Inflammatory macrophage treated with lipopolysaccharide for 4 hours (primary cell): ENCODE measurements around the gene PDE6B.
A peak's percentile ranks its signal among the peaks of the same experiment; 100 is the strongest.
"Not testable (repeated sequence)": the region's sequence is repeated elsewhere in the genome, so short reads cannot be mapped to it uniquely, and the experiment has no call there.

Source experiments
- DNase-seq: peaks from one replicate; pipeline ENCODE4 v3.0.0-alpha.2; 2020

Gene PDE6B

DNA sequence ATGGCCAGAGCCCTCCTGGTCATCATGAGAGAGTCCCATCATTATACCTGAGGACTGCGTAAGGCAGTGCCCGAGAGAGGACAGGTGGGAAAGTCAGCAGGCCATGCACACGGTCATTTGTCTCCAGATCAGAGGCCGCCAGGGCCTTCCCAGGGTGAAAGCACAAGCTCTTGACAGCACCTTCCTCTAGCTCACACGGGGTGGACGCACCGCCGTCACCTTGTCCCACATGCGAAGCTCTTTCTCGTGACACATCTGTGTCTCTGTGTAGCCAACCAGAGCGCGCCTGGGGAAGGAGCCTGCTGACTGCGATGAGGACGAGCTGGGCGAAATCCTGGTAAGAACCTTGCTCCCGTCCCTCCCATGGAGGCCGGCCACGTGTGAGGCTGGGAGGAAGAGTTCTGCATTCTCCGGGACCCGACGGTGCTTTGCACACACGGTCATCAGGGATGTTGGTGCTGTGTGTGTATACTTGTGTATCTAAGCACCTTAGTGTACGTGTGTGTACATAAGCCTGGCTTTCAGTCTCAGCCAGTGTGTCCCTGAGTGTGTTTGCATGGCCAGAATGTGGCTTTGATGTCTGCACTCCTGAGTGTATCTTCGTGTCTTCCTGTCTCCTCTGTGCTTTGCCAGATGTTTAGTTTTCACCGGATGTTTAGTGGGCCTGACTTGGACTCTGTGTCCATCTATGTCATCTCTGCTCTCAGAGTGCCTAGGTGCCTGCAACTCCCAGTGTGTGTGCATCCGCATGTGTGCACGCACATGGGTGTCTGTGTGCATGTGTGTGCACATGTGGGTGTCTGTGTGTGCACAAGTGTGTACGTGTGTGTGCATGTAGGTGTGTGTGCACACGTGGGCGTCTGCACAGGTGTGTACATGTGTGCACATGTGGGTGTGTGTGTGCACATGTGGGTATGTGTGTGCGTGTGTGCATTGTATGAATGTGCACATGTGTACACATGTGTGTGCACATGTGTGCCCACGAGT, 33.6 kb downstream of the PDE6B start:
- no peak for DNase-seq

DNA sequence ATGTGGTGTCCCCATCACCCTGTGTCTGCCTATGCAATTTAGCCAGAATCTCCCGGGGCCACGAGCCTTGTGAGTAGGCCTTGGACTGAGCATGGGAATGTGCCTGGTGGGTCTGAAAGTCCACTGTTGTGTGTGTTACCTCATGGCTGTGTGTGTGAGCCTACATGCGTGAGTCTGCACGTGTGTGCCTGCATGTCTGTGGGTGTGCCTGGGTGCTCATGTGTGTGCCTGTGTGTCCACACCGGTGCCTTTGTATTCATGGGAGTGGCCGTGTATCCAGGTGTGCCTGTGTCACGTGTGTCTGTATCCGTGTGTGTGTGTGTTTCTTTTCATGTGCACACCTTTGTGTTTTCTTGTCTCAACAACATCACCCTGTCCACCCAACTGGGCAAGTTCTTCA, 34.5 kb downstream of the PDE6B start:
- DNase-seq = no peak

DNA sequence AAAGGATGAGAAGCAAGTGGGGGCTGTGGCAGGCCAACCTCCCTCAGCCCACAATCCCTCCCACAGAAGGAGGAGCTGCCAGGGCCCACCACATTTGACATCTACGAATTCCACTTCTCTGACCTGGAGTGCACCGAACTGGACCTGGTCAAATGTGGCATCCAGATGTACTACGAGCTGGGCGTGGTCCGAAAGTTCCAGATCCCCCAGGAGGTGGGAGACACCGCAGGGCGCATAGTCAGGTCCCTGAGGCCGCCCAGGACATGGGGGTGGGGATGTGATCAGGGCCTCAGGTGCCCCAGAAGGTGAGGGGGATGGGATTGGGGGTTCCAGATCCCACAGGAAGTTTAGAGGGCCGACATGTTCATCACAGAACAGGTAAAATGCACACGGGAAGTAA, 35.0 kb downstream of the PDE6B start:
- DNase-seq = no peak

DNA sequence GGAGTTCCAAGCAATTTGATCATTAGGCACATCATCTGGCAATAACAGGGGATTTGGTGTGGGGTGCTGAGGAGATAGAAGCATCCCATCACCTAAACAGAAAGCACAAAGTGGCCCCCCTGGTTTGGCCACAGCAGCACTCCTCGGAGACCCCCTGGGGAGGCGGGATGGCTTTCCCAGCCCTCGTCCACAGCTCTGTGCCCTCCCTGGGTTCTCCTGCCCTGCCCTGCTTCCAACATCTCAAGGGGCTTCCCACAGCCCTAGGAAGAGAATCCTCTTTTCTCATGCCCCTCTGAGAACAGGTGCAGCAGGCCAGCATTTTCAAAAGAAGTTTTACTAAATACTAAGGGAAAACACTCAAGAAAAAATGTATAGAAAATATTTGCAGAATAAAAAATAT, 35.9 kb downstream of the PDE6B start:
- no peak for DNase-seq

DNA sequence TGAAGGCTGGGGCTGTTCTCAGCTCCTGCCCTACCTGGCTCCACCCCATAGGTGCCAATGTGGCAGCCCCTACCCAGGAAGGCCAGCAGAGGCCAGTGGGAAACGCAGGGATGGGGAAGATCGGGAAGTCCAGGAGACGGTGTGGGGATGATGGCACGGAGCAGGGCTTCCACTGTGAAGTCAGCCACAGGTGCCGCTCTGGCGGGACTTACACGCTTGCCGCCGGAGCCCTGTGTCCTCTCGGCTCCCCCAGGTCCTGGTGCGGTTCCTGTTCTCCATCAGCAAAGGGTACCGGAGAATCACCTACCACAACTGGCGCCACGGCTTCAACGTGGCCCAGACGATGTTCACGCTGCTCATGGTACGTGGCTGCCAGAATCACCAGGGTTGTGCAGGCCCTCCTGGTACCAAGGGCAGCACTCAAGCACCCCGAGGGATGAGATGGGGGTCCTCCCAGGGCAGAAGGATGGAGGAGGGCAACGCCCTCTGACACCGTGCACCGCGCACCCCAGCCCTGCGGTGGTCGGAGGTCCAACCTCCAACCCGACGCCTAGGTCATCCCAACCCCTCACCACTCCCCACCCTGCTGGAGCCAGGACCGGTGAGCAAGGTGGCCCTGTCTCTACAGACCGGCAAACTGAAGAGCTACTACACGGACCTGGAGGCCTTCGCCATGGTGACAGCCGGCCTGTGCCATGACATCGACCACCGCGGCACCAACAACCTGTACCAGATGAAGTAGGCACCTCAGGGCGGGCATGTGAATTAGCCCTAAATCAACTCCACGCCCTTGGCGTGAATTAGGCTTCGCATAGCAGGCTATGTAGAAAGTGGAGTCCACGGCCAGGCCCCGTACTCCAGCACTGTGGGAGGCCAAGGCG, 36.7 kb downstream of the PDE6B start:
- no peak for DNase-seq

DNA sequence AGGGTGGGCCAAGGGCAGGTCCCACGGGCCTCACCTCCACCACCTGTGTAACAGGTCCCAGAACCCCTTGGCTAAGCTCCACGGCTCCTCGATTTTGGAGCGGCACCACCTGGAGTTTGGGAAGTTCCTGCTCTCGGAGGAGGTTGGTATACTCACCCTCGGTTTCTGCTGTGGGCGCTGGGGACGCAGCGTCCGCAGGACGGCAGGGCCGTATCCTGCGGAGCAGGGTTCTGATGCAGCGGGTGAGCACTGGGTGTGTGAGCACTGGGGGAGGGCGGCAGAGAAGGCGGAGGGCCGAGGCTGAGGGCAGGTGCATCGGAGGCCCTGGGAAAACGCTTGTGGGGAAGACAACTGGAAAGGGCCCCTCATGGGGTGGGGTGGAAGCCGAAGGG, 37.7 kb downstream of the PDE6B start:
- no peak for DNase-seq

DNA sequence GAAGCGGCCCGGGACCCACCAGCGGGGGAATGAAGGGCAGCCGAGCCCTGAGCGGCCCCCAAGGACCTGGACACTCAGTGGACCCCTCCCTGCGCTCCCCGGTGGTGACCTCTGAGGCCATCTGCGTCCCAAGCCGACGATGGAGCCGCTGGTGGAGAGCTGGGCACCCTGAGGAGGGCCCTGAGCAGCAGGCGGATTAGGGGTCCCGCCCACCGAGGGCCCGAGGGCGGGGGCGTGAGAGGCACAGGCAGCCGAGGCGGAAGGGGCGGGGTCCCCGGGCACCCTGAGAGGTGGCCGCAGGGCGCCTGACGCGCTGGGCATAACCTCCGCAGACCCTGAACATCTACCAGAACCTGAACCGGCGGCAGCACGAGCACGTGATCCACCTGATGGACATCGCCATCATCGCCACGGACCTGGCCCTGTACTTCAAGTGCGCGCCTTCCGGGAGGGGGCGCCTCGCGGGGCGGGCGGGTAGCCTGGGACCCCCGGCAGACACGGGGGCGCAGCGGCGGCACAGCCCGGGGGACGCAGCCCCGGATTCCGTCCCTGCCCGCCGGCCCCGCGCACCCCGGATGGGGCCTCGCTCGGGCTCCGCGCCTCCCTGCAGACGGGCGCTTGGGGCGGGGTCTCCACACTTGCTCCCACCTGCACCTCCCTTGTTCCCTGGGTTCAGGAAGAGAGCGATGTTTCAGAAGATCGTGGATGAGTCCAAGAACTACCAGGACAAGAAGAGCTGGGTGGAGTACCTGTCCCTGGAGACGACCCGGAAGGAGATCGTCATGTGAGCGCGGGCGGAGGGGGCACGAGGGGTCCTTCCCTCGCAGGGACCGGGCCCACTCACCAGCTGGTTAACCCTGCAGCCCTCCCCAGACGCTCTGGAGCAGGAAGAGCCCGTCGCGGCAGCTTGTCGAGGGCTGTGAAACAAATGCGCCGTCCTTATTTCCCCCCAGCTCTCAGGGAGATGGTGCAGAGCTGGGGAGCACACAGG, 38.4 kb downstream of the PDE6B start:
- peak; percentile 16 for DNase-seq

DNA sequence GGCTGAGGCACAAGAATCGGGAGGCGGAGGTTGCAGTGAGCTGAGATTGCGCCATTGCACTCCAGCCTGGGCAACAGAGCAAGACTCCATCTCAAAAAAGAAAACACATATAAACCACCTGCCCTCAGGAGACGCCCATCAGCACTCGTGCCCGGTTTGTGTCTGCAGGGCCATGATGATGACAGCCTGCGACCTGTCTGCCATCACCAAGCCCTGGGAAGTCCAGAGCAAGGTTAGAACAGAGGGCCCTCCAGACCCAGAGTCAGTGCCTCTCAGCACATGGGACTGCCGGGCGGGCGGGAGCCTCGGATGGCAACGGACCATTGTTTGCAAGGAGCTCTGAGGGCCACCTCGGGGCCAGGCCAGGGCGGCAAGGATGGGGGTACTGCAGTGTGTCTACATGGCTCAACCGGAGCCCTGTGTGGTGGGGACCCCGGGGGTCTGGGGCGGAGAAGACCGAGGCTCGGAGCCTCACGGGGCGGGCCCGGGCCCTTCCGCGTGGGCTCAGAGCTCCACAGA, 39.4 kb downstream of the PDE6B start:
- no peak for DNase-seq

DNA sequence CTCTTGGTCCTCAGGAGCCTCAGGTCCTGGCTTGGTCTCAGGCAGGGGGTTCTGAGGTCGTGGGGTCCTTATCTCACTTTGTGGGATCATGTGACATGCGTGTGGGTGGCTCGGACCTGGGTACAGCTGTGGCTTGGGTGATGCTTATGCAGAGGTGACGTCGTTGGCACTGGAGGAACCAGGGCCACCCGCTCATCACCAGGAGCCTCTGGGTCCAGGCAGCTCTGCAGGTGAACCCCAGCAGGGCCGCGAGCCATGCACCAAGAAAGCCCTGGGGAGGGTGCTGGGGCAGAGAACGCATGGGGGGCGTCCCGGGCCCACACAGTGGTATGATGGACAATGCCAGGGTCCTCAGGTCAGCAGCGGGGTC, 40.0 kb downstream of the PDE6B start:
- DNase-seq = no peak

DNA sequence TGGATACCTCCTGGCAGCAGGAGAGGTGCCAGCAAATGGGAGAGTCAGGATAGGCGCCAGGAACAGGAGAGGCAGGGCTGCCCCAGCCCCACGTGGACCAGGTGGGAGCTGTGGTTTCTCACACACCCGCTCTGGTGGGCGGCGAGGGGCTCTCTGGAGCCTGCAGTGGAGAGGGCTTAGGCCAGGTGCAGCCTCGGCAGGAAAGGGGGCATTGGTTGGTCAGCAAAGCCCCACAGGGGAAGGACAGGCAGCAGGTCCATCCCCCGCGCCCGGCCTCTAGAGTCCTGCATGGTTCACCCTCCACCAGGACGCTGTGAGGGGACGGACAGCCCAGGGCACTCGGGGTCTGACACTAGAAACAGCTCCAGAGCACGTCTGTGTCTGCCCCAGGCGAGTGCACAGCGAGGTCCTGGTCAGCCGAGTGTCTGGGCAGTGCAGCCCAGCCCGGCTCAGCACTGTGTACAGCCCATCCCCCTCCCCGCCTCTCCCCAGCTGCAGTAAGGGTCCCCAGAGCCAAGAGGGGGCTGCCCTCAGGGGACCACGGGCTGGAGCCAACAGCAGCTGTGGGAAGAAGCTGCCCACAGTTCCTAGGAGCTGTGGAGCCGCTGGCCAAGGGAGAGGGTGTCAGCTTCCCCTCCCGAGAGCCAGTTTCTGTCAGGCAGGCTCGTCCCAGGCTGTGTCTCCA, 40.5 kb downstream of the PDE6B start:
- no peak for DNase-seq

DNA sequence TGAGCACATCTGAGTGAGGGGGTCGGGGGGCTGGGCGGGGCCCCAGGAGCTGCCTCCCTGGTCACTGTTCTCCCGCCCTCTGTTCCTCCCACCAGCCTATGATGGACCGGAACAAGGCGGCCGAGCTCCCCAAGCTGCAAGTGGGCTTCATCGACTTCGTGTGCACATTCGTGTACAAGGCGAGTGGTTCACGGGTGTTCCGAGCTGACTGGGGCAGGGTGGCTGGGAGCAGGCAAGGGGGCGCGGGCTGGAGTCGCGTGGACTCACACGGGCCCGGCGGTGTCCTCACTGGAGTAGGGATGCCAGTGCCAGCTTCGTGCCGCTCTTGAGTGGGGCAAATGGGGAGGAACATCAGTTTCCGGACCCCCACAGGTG, 41.0 kb downstream of the PDE6B start:
- DNase-seq = no peak

DNA sequence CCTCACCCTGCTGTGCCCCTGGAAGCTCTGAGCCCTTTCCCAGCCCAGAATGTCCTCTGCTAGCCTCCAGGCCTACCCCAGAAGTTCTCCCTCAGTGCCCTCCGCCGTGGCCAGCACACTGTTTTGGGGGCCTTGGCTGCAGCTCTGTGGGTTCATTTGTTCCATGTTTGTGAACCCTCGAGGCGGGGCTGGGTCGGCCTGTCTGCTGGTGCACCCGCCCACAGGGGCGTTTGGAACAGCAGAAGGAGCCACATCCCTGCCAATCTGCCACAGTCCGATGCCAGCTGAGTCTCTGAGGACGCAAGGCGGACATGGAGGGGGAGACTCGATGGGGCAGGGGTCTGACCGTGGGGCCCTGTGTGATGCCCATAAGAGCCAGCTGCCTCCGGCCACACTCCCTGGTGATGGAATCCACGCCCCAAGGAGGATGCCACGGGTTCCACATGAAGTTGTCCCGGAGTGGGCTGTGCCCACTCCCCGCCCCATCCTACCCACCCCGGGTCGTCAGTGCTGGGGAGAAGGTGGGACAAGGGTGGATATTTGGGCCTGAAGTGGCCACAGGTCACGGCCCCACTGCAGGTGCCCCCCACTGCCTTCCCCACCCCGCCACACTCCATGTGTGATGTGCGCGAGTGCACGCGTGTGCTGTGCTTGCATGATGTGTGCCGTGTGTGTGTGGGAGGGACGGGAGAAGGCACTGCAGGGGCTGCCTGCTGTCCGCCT, 41.6 kb downstream of the PDE6B start:
- DNase-seq = no peak

DNA sequence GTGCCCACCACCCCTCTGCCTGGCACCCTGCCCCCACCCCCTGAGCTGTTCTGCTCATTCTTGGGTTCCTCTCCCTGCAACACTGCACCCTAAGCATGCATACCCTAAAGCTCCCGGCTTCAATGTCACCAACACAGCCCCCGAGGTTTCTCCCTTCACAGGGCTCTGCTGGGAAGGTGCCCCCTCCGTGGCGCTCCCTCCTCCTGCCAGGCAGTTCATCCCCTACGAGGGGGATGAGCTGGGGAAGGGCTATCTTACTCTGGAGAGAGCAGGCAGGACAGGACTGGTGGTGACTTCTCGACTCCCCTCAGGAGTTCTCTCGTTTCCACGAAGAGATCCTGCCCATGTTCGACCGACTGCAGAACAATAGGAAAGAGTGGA, 42.2 kb downstream of the PDE6B start:
- DNase-seq = no peak

DNA sequence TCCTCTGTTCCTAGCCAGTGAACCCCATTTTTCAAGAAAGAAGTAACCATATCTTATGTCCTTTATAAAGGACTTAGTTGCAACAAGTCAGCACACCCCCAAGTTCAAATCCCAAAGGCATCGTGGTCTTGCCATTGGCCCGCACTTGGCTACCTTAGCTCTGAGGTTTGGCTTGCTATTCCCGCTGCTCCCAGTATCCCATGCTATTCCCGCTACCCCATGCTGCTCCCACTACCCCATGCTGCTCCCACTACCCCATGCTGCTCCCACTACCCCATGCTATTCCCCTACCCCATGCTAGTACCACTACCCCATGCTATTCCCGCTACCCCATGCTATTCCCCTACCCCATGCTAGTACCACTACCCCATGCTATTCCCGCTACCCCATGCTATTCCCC, 42.8 kb downstream of the PDE6B start:
- not testable (repeated sequence) for DNase-seq

DNA sequence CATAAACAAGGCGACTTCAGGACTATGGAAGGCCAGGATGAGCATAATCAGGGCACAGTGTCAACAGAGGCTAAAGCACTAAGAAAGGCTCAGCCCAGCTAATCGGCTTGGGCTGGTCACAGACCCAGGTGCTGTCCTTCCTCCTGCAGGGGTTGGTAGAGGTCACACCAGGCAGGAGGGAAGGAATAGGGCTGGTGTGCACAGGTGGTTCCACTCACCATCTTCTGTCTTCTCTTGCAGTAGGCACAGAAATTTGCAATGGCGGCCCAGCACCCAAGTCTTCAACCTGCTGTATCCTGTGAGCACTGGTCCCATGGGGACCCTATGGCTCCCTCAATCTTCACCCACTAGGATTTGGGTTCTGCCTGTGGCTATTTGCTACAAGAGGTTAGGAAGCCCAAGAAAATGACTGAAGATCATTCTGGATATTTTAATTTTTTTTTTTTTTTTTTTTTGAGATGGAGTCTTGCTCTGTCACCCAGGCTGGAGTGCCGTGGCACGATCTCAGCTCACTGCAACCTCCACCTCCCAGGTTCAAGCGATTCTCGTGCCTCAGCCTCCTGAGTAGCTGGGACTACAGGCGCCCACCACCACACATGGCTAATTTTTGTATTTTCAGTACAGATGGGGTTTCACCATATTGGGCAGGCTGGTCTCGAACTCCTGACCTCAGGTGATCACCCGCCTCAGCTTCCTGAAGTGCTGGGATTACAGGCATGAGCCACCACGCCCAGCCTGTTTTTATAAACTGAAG, 44.6 kb downstream of the PDE6B start:
- not testable (repeated sequence) for DNase-seq

DNA sequence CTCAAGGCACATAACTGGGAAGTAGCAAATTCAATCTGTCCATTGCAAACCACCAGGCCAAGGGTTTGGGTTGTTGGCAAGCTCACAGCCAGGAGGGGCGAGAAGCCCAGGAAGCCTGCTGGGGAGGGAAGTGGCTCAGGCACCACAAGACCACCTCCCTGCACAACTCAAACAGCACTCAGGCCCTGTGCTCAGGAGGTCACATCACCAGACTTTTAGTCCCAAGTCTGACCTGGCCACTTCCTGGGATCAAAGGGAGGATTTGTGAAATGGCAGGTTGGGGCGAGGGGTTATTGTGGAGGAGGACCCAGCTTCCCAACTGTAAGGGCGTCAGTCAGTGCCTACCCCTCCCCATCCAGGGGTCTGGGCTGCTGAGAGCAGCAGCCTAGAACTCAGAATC, 46.4 kb downstream of the PDE6B start:
- no peak for DNase-seq

DNA sequence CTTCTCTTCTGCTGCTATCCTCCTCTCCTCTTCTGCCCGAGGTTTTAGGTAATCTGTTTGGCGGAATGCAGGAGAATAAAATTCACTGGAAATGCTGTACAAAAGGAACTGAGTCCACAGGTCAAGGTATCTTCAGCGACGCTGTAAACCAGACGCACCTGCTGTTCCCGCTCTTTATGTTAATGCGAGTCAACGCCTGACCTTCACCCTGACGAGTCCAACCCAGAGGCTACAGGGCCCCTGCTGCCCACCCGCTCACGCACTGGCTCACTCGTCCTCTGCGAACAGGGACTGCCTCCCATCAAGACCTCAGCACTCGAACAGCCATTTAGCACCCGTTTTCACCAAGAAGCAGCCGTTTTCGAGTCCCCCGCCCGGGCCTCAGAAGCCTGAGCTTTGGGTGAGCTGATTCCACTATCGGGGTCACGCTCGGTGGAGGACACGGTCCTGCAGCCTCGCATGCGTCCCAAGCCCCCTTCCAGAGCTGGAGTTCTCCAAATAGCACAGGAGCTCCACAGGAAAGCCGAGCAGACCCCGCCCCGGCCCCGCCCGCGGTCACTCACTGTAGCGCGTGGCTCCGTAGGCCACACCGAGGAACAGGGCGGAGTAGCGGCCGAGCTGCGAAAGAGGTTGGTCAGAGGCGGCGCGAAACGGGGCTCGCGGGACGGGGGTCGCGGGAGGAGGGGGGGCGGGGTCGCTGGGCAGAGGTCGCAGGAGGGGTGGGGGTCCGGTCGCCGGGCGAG, 48.1 kb downstream of the PDE6B start:
- DNase-seq = peak; percentile 43

DNA sequence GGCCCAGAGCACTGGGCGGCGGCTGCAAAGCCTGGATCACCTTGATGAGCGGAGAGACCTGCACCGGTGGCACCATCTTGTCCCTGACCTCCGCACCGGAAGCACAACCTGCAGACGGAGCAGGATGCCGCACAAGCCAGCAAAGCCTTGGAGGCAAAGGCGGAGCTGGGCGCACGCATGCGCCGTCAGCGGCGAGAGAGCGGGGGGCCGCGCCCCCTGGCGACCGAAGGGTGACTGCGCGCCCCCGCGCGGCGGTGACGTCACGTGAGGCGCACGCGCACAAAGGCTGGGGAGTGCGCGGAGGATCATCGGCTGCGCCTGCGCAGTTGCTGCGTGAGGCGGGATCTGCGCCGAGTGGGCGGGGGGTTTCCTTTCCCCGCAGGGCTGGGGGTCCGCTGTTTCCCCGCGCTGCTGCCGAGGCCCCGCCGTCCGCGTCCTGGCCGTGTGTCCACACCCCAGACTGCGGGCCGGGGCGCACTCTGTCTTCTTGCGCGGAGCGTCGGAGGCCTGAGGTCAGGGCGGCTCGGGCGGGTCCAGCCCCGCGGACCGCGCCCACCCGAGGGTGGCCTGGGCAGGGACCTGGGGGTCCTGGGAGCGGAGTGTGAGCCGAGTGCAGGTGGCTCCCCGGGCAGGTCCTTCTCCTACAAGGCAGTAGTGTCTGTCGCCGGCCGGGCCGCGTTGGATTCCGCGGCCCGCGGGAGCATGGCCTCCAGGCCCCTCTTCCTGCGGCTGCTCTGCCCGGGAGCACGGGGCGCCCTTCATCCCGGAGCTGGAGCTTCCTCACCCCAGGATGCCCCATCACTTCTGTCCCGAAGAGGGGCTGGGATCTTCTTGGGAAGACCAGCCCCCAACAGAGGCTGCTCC, 49.0 kb downstream of the PDE6B start, which contains the start of the genes ATP5ME and MYL5:
TSS of gene ATP5ME (minus strand) at position 105 of the 864 bp plus-strand sequence. CDS start at position 76, 29 bp downstream.
TSS of gene MYL5 (plus strand) at position 371 of the 864 bp plus-strand sequence. CDS start 3,485 bp downstream, outside the sequence.
- peak; percentile 95 for DNase-seq
